ENCODE results near the gene C19orf67.
A peak's percentile ranks its signal among the peaks of the same experiment; 100 is the strongest.

The C19orf67 gene

GRCh38 chr19:14119644-14120496 lies 34.3 kb upstream of the C19orf67 start:
- TF ChIP-seq CTCF (IDR thresholded peaks at IDR 0.05; ENCODE audit: insufficient read depth, low read depth, low read length, missing control alignments) = no peak
- no peak overlapping the region for H3K4me3 ChIP-seq (ENCODE audit: low read length)
- no peak for DNase-seq (ENCODE audit: low read depth)

- TF ChIP-seq CTCF (IDR thresholded peaks at IDR 0.05; ENCODE audit: insufficient read depth, low read depth, low read length, missing control alignments) = no peak
- no peak for DNase-seq (ENCODE audit: low read depth)
- H3K4me3 ChIP-seq (ENCODE audit: low read length) = no peak overlapping the region
Observed at GRCh38 chr19:14119146-14119545, 33.6 kb upstream of the C19orf67 start.

- TF ChIP-seq CTCF (IDR thresholded peaks at IDR 0.05; ENCODE audit: insufficient read depth, low read depth, low read length, missing control alignments) = no peak
- H3K4me3 ChIP-seq (ENCODE audit: low read length) = peak overlapping the region; percentile 52
- peak; percentile 69 for DNase-seq (ENCODE audit: low read depth)
Observed at GRCh38 chr19:14118165-14119051, 32.8 kb upstream of the C19orf67 start.

- no peak for TF ChIP-seq CTCF (IDR thresholded peaks at IDR 0.05; ENCODE audit: insufficient read depth, low read depth, low read length, missing control alignments)
- H3K4me3 ChIP-seq (ENCODE audit: low read length) = peak within 1 kb of the TSS; percentile 63
- peak; percentile 100 for DNase-seq (ENCODE audit: low read depth)
Observed at GRCh38 chr19:14117668-14118164, 32.1 kb upstream of the C19orf67 start, which contains the start of gene PRKACA. Gene PRKACA (minus strand): TSS chr19:14117762. CDS start chr19:14117547, 215 bp downstream.

- no peak for TF ChIP-seq CTCF (IDR thresholded peaks at IDR 0.05; ENCODE audit: insufficient read depth, low read depth, low read length, missing control alignments)
- peak overlapping the region; percentile 63 for H3K4me3 ChIP-seq (ENCODE audit: low read length)
- no peak for DNase-seq (ENCODE audit: low read depth)
Observed at GRCh38 chr19:14116918-14117578, 31.5 kb upstream of the C19orf67 start.

- no peak for TF ChIP-seq CTCF (IDR thresholded peaks at IDR 0.05; ENCODE audit: insufficient read depth, low read depth, low read length, missing control alignments)
- DNase-seq (ENCODE audit: low read depth) = no peak
- H3K4me3 ChIP-seq (ENCODE audit: low read length) = peak overlapping the region; percentile 63
Observed at GRCh38 chr19:14116525-14116917, 30.9 kb upstream of the C19orf67 start.
